HCT116 (cell line): ENCODE results near the gene ATP13A2. TPM values are rescaled to one million over a fixed set of nuclear protein-coding genes. Genes with fewer than 3 reads are reported as not detected.

ENCODE experiments used
- ATAC-seq: fragments of 200-7000 bp; cut with Tn5 transposase; 2 replicates; pipeline ENCODE4 v1.9.1; 2020; ENCODE audit warnings: mild to moderate bottlenecking, moderate library complexity
- BruUV-seq: library from RNA; stranded (reverse); fragments of 400-500 nt; replicated peaks from 2 replicates; lab custom pipeline; 2021; lab: Mats Ljungman, UMichigan
- CTCF ChIA-PET: fragments of 300-600 bp; sonication (Branson Sonifier 250); formaldehyde crosslinking; loops from one replicate; lab custom pipeline; 2021; ENCODE audit warnings: antibody characterized with exemption; lab: Charles Lee
- POLR2A ChIA-PET: fragments of 300-600, 350-600 bp; sonication (Branson Sonifier 250); formaldehyde crosslinking; loops from one replicate; lab custom pipeline; 2021; ENCODE audit warnings: antibody characterized with exemption; lab: Charles Lee
- RAD21 ChIA-PET, 2 experiments: fragments of 300-600 bp; sonication (Branson Sonifier 250); formaldehyde crosslinking; loops; one replicate each; lab custom pipeline; 2023; ENCODE audit warnings: low total read pairs in 2 of 2; ENCODE audit not compliant: uncharacterized antibody in 2 of 2, unreplicated experiment in 2 of 2, low non-redundant PET in 1 of 2; lab: Charles Lee
- DNase-seq: peaks from one replicate; pipeline ENCODE4 v3.0.0-alpha.2; 2010; ENCODE audit warnings: low read depth, low spot score
- H2AFZ ChIP-seq: fragments of 200-600 bp; shearing (Covaris generic), sonication (generic); 2 replicates; pipeline ENCODE4 v1.6.1; 2017; ENCODE audit warnings: low read depth, mixed run types, mixed read lengths, antibody characterized with exemption, low read length; ENCODE audit not compliant: poor library complexity, severe bottlenecking
- H3K27ac ChIP-seq: 2 replicates; pipeline ENCODE4 v1.5.1; 2012; ENCODE audit warnings: low read depth, low read length
- H3K27me3 ChIP-seq: fragments of 200-600 bp; sonication (generic); 2 replicates; pipeline ENCODE4 v1.6.1; 2016; ENCODE audit warnings: mixed run types, low read length, mixed read lengths; ENCODE audit not compliant: insufficient read depth
- H3K36me3 ChIP-seq, 2 experiments: fragments of 200-500 bp in 1 of 2; fragments of 200-600 bp in 1 of 2; sonication (Bioruptor generic) in 1 of 2; sonication (generic) in 1 of 2; 2 replicates each; pipeline versions ENCODE4 v1.5.1 to v1.6.1; 2014 to 2016; ENCODE audit warnings: low read length in 2 of 2, inconsistent platforms in 1 of 2, mixed read lengths in 1 of 2, mixed run types in 1 of 2; ENCODE audit not compliant: insufficient read depth in 2 of 2, control insufficient read depth in 1 of 2
- H3K4me1 ChIP-seq, 2 experiments: fragments of 200-600 bp in 1 of 2; sonication (generic) in 1 of 2; 2 replicates each; pipeline versions ENCODE4 v1.5.1 to v1.6.1; 2012 to 2017; ENCODE audit warnings: low read length in 2 of 2, inconsistent platforms in 1 of 2, mild to moderate bottlenecking in 1 of 2, mixed read lengths in 1 of 2, mixed run types in 1 of 2, moderate library complexity in 1 of 2; ENCODE audit not compliant: insufficient read depth in 2 of 2, control insufficient read depth in 1 of 2
- H3K4me2 ChIP-seq: fragments of 200-600 bp; sonication (generic); 2 replicates; pipeline ENCODE4 v1.6.1; 2017; ENCODE audit warnings: mixed run types, low read length, mixed read lengths
- H3K4me3 ChIP-seq, 2 experiments: fragments of 200-600 bp in 1 of 2; sonication (generic) in 1 of 2; replicated peaks in 1 of 2; 2 replicates each; pipeline ENCODE4 v1.5.1; 2011 to 2016; ENCODE audit warnings: low read length in 2 of 2, control low read depth in 1 of 2, low read depth in 1 of 2, mild to moderate bottlenecking in 1 of 2, mixed read lengths in 1 of 2, mixed run types in 1 of 2
- H3K79me2 ChIP-seq: fragments of 200-600 bp; sonication (generic); 2 replicates; pipeline ENCODE4 v1.6.1; 2017; ENCODE audit warnings: mild to moderate bottlenecking, mixed run types, low read length, moderate library complexity, mixed read lengths; ENCODE audit not compliant: insufficient read depth
- H3K9ac ChIP-seq: fragments of 200-600 bp; sonication (generic); 2 replicates; pipeline ENCODE4 v1.6.1; 2016; ENCODE audit warnings: low read length, mixed read lengths
- H3K9me2 ChIP-seq: fragments of 200-600 bp; sonication (generic), shearing (Covaris generic); 2 replicates; pipeline ENCODE4 v1.6.1; 2017; ENCODE audit warnings: mixed run types, mild to moderate bottlenecking, moderate library complexity; ENCODE audit not compliant: insufficient read depth
- H3K9me3 ChIP-seq, 2 experiments: fragments of 200-500 bp in 1 of 2; fragments of 200-600 bp in 1 of 2; sonication (Bioruptor generic) in 1 of 2; sonication (generic) in 1 of 2; 2 replicates each; pipeline ENCODE4 v1.6.1; 2014 to 2017; ENCODE audit warnings: low read length in 2 of 2, mixed read lengths in 2 of 2, inconsistent platforms in 1 of 2, low read depth in 1 of 2, mild to moderate bottlenecking in 1 of 2, mixed run types in 1 of 2, moderate library complexity in 1 of 2; ENCODE audit not compliant: control insufficient read depth in 1 of 2, insufficient read depth in 1 of 2
- H4K20me1 ChIP-seq: fragments of 200-600 bp; sonication (generic), shearing (Covaris generic); 2 replicates; pipeline ENCODE4 v1.6.1; 2017; ENCODE audit warnings: mixed run types, mild to moderate bottlenecking, moderate library complexity; ENCODE audit not compliant: insufficient read depth
- ATF3 ChIP-seq: IDR thresholded peaks from 2 replicates; pipeline ENCODE4 v1.6.1; 2012
- FOSL1 ChIP-seq: IDR thresholded peaks from 2 replicates; pipeline ENCODE4 v1.6.1; 2012; ENCODE audit warnings: low read depth
- RAD21 ChIP-seq: IDR thresholded peaks from 2 replicates; pipeline ENCODE4 v1.6.1; 2012; ENCODE audit warnings: low read depth, mild to moderate bottlenecking
- SIN3A ChIP-seq: IDR thresholded peaks from 2 replicates; pipeline ENCODE4 v1.6.1; 2012; ENCODE audit warnings: low read depth
- SP1 ChIP-seq: IDR thresholded peaks from 2 replicates; pipeline ENCODE4 v1.6.1; 2012; ENCODE audit warnings: low read depth
- TCF7L2 ChIP-seq: IDR thresholded peaks from 2 replicates; pipeline ENCODE4 v1.7.0; 2011; ENCODE audit warnings: borderline replicate concordance, inconsistent platforms; ENCODE audit not compliant: insufficient read depth, insufficient read length; ENCODE audit errors: extremely low read depth
- YY1 ChIP-seq: IDR thresholded peaks from 2 replicates; pipeline ENCODE4 v1.6.1; 2011; ENCODE audit warnings: low read length, low read depth, moderate library complexity, mild to moderate bottlenecking; ENCODE audit not compliant: insufficient replicate concordance; ENCODE audit errors: extremely low read depth
- intact Hi-C: fragments of 100-400 bp; cut with micrococcal nuclease; formaldehyde crosslinking; loops from 2 replicates; pipeline ENCODE4 v1.10.0; 2022
- total RNA-seq: library from RNA; stranded (reverse); gene quantifications from one replicate; pipeline ENCODE4 v1.2.1, GENCODE V29; 2021; ENCODE audit not compliant: unreplicated experiment
- TF ChIP-seq, protein P1 (sequence below), 3 experiments: fragments of 200-600 bp in 1 of 3; sonication (generic) in 1 of 3; IDR thresholded peaks in 2 of 3; conservative IDR thresholded peaks in 1 of 3; 2 replicates each; pipeline ENCODE4 v1.5.1; 2012 to 2017; ENCODE audit warnings: low read depth in 2 of 3, low read length in 2 of 3, antibody characterized with exemption in 1 of 3, borderline replicate concordance in 1 of 3, control low read depth in 1 of 3, mild to moderate bottlenecking in 1 of 3, mixed read lengths in 1 of 3, mixed run types in 1 of 3, moderate library complexity in 1 of 3; ENCODE audit not compliant: insufficient read depth in 1 of 3

Gene ATP13A2
- total RNA-seq, 1 experiment from 2014 or later: 60.5 TPM

- intact Hi-C loops: loop anchor here (1.0 to 10.0 kb wide), 7 partner anchors 67 to 425 kb away; no protein-coding TSS in a partner anchor
- Histone ChIP-seq H3K4me2 (peak overlapping the region; percentile 21; the same call in 1 of the 2 replicates), H3K9ac (no peak overlapping the region), H3K4me1 (peaks cover 0 to 16% of the 10 kb centered on the region in 2 experiments; a peak in 2 of 4 replicates), H3K4me3 (no peak overlapping the region), H3K27ac (no peak overlapping the region), H2AFZ (peak overlapping the region; percentile 61), H3K9me3 (no peaks in the 10 kb centered on the region), H4K20me1 (no peaks in the 10 kb centered on the region), H3K27me3 (no peaks in the 10 kb centered on the region), H3K9me2 (no peaks in the 10 kb centered on the region), H3K36me3 (no peaks in the 10 kb centered on the region), H3K79me2 (no peaks in the 10 kb centered on the region)
- DNase-seq: peak; percentile 59
- TF ChIP-seq ATF3 (no peak), FOSL1 (no peak), RAD21 (peak; percentile 94), SP1 (no peak), YY1 (peak; percentile 78), SIN3A (no peak), TCF7L2 (no peak)
- TF ChIP-seq, protein P1, sequence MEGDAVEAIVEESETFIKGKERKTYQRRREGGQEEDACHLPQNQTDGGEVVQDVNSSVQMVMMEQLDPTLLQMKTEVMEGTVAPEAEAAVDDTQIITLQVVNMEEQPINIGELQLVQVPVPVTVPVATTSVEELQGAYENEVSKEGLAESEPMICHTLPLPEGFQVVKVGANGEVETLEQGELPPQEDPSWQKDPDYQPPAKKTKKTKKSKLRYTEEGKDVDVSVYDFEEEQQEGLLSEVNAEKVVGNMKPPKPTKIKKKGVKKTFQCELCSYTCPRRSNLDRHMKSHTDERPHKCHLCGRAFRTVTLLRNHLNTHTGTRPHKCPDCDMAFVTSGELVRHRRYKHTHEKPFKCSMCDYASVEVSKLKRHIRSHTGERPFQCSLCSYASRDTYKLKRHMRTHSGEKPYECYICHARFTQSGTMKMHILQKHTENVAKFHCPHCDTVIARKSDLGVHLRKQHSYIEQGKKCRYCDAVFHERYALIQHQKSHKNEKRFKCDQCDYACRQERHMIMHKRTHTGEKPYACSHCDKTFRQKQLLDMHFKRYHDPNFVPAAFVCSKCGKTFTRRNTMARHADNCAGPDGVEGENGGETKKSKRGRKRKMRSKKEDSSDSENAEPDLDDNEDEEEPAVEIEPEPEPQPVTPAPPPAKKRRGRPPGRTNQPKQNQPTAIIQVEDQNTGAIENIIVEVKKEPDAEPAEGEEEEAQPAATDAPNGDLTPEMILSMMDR (IDR thresholded peaks at IDR 0.05 in 2 of 3, conservative IDR thresholded peaks at IDR 0.05 in 1 of 3; ENCODE audit: borderline replicate concordance in 1 of 3, insufficient read depth in 1 of 3, low read depth in 2 of 3, low read length in 2 of 3): peak; percentile 81 to 90 (median 85)
- POLR2A ChIA-PET: no interaction called here
- CTCF ChIA-PET: interaction anchor here (0.5 to 1.4 kb wide), 4 partner anchors 166 to 346 kb away, joined by 3 to 8 read pairs (median 4); no protein-coding TSS in a partner anchor
- no TSS peak for BruUV-seq
- ATAC-seq: peak; percentile 100
- RAD21 ChIA-PET: no interaction called here
These were observed 47.9 kb upstream of the ATP13A2 start for GRCh38 chr1:17059391-17060305.
